GM11168 (cell line): Measurements from ENCODE around the gene STAT1.

Source experiments
- in situ Hi-C: fragments of 300-500 bp; cut with MboI; formaldehyde crosslinking; loops from one replicate; pipeline ENCODE4 v1.12.0; 2022; ENCODE audit warnings: low sequenced_read_pairs; ENCODE audit not compliant: unreplicated experiment

Gene STAT1

GRCh38 chr2:190929919-190930318, 84.1 kb downstream of the STAT1 start:
- in situ Hi-C loops = no loop called here

DNA sequence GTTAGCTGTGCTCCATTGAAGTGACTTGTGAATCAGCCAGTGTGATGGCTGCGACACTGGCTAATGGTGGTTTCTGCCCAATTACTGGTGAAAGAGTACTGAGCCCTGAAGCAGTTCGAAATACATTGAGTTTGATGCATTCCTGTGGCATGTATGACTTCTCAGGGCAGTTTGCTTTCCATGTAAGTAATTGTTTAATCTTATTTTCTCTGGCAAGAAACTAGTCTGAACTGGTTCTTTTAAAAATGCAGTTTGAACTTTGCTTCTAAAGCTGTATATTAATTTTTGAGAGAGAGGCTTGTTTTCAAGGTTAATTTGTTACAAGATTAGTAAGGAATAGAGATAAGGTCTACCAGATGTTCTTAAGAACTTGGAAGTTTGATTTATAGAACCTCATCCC, 86.7 kb downstream of the STAT1 start:
- in situ Hi-C loops = no loop called here

GRCh38 chr2:190922376-190922775, 91.6 kb downstream of the STAT1 start:
- in situ Hi-C loops = no loop called here

DNA sequence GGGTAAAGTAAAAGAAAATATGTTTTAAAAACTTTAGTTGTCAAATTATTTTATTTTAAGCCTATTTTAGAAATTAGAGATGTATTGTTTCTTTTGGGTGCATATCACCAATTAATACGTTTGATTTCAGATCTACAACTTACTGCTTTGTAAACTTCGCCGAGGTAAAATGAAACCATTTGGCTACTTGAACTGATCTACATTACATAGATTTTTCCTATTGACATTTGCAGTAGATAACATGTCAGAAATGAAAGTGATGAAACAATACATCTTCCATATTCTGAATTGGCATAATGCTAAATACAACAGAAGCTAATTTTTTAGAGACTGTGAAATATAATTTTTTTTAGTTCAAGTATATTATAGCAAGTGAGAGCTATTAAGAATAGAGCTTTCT, 93.9 kb downstream of the STAT1 start:
- in situ Hi-C loops = no loop called here
